ENCODE results near the gene LHX4. TPM values are rescaled to one million over a fixed set of nuclear protein-coding genes. Genes with fewer than 3 reads are reported as not detected.

Gene LHX4
- total RNA-seq, 1 donor from 2014 or later: not detected

DNA sequence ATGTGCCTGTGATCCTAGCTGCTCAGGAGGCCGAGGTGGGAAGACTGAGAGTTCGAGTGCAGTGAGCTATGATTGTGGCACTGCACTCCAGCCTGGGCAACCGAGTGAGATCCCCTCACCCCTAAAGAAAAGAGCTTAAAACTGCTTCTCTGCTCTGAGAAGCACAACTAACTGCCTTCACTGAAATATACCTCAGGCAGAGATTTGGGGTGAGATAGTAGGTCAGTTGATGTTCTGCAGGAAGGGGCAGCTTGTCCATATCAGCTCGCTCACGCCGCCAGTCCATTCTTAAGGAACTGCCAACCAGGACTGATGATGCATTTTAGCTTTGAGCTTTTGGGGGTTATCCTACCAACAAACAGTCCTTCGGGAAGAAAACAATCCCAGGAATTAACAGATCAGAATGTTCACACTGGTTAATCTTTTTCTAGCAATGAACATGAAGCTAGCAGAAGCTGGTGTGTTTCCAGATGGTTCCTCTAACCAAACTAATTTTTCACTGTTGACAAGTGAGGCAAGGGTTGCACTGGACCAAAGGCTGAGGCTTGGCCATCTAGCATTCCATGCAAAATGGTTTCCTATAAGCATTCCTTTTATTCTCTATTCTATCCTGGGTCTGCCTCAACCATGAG lies 31.6 kb downstream of the LHX4 start:
- TF ChIP-seq, protein P1, sequence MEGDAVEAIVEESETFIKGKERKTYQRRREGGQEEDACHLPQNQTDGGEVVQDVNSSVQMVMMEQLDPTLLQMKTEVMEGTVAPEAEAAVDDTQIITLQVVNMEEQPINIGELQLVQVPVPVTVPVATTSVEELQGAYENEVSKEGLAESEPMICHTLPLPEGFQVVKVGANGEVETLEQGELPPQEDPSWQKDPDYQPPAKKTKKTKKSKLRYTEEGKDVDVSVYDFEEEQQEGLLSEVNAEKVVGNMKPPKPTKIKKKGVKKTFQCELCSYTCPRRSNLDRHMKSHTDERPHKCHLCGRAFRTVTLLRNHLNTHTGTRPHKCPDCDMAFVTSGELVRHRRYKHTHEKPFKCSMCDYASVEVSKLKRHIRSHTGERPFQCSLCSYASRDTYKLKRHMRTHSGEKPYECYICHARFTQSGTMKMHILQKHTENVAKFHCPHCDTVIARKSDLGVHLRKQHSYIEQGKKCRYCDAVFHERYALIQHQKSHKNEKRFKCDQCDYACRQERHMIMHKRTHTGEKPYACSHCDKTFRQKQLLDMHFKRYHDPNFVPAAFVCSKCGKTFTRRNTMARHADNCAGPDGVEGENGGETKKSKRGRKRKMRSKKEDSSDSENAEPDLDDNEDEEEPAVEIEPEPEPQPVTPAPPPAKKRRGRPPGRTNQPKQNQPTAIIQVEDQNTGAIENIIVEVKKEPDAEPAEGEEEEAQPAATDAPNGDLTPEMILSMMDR (conservative IDR thresholded peaks at IDR 0.05; ENCODE audit: low read depth, low read length): no peak
- no peak overlapping the region for H3K4me3 ChIP-seq (ENCODE audit: low read depth, low read length)
- peak; percentile 26 for DNase-seq (ENCODE audit: low read depth)

DNA sequence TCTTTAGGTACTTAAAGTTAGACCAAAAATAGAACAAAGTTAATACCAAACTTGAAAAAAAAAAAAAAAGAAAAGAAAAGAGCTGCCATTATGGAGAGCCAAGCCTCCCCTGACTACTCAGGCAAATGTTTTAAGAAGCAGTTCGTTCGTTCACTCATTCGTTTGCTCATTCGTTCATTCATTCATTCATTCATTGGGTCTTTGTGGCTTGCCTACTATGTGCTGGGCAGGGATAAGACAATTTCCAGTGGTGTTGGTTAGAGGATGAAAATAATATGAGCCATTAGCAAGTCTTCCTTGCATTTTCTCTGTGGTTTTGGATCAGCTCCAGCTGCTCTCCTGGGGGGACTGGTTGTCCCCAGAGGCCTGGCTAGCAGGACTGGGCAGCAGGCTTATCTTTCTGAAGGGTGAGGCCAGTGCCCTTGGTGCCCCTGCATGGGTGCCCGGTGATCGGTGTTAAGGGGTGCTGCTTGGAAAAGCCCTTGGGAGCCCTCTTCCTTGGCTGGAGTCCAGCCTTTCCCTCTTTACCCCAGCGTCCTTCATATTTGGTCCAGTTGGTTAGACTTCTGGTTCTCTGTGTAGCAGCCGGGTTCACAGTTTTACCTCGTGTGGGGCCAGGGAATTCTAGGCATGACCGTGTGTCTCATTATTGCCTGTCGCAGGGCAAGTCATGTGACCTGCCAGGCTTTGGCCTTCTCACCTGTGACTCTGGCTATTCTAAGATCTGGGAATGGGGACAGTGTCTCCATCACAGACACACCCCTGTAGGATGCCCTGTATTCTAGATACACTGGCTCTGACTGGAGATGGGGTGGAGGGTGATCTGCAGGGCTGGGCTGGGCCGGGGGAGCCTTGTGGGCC lies 32.8 kb downstream of the LHX4 start:
- H3K4me3 ChIP-seq (ENCODE audit: low read depth, low read length): no peak overlapping the region
- TF ChIP-seq, protein P1 (conservative IDR thresholded peaks at IDR 0.05; ENCODE audit: low read depth, low read length): no peak
- no peak for DNase-seq (ENCODE audit: low read depth)

GRCh38 chr1:180264595-180264994 lies 34.5 kb downstream of the LHX4 start:
- no peak overlapping the region for H3K4me3 ChIP-seq (ENCODE audit: low read depth, low read length)
- TF ChIP-seq, protein P1 (conservative IDR thresholded peaks at IDR 0.05; ENCODE audit: low read depth, low read length): no peak
- no peak for DNase-seq (ENCODE audit: low read depth)

GRCh38 chr1:180265201-180265600 lies 35.1 kb downstream of the LHX4 start:
- TF ChIP-seq, protein P1 (conservative IDR thresholded peaks at IDR 0.05; ENCODE audit: low read depth, low read length): no peak
- H3K4me3 ChIP-seq (ENCODE audit: low read depth, low read length): no peak overlapping the region
- DNase-seq (ENCODE audit: low read depth): no peak

DNA sequence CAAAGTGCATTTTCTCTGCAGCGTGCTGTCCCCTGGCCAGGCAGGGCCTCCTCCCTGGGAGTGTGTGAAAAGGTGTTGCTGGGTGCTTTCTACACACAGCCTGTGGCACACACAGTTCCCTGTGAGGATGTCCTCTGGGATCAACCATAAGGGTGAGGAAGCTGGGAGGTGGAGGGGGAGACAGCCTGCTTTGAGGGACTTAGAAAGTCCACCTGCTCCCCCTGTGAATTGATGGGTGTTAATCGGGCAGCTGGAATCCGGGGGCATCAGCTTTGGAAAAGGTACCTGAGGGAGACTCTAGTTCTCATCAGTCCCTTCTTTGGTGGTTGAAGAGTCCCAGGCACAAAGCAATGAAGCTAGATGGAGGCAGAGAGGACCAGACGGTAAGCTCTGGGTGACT lies 35.8 kb downstream of the LHX4 start:
- DNase-seq (ENCODE audit: low read depth): no peak
- TF ChIP-seq, protein P1 (conservative IDR thresholded peaks at IDR 0.05; ENCODE audit: low read depth, low read length): no peak
- no peak overlapping the region for H3K4me3 ChIP-seq (ENCODE audit: low read depth, low read length)

- no peak for DNase-seq (ENCODE audit: low read depth)
- no peak overlapping the region for H3K4me3 ChIP-seq (ENCODE audit: low read depth, low read length)
- TF ChIP-seq, protein P1 (conservative IDR thresholded peaks at IDR 0.05; ENCODE audit: low read depth, low read length): no peak
Observed at GRCh38 chr1:180266275-180267210, 36.5 kb downstream of the LHX4 start.
